IPS-15b (cell line): Measurements from ENCODE around the gene FAM240B.

Source experiments
- H3K27me3 ChIP-seq: one replicate; pipeline ENCODE4 v1.6.1; 2013; ENCODE audit warnings: low read length; ENCODE audit not compliant: control insufficient read depth, insufficient read depth
- H3K36me3 ChIP-seq: one replicate; pipeline ENCODE4 v1.6.1; 2013; ENCODE audit warnings: low read length; ENCODE audit not compliant: control insufficient read depth, insufficient read depth
- H3K4me1 ChIP-seq: one replicate; pipeline ENCODE4 v1.6.1; 2013; ENCODE audit warnings: mild to moderate bottlenecking, low read length; ENCODE audit not compliant: control insufficient read depth, insufficient read depth
- H3K4me3 ChIP-seq: one replicate; pipeline ENCODE4 v1.5.1; 2013; ENCODE audit warnings: low read depth, low read length
- H3K9ac ChIP-seq: one replicate; pipeline ENCODE4 v1.6.1; 2013; ENCODE audit warnings: low read depth, mild to moderate bottlenecking, low read length
- H3K9me3 ChIP-seq: one replicate; pipeline ENCODE4 v1.6.1; 2013; ENCODE audit warnings: mild to moderate bottlenecking, low read length; ENCODE audit not compliant: control insufficient read depth, insufficient read depth

FAM240B gene

DNA sequence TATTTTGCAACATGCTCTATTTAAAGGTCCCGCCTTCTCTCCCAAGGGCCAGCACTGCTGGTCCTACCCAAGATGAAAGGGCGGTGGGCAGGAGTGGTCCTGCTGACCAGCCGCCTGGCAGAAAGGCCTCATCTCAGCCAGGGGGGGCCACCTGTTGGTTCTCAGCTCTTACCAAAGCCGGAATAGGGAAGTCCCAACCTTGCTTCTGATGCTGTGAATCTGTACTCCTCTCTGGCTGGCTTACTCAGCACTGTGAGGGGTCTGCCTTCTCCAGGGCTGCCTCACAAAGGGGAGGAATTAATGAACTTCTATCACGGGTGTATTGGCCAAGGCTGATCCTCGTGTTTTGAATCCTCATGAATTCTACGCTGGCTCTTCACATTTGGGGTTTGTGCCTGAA lies 13.6 kb upstream of the FAM240B start:
- Histone ChIP-seq H3K9me3 (no peaks in the 10 kb centered on the region), H3K9ac (no peak overlapping the region), H3K4me3 (no peak overlapping the region), H3K4me1 (no peaks in the 10 kb centered on the region), H3K36me3 (no peaks in the 10 kb centered on the region), H3K27me3 (no peaks in the 10 kb centered on the region)

DNA sequence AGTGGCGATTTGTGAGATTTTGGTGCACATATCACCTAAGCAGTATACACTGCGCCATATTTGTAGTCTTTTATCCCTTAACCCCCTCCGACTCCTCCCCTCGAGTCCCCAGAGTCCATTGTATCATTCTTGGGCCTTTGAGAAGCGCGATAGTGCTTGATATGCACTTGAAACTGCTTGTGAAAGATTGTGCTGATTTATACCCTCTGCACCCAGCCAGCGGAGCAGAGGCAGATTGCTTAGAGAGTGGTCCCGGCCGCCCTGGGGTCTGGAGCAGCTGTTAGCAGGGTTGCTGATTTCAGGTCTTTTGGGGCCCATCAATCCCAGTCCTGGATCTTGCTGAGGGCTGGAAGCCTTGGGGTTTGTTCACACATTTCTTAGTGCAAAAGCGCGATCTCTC lies 13.0 kb upstream of the FAM240B start:
- Histone ChIP-seq H3K9ac (no peak overlapping the region), H3K27me3 (no peaks in the 10 kb centered on the region), H3K4me1 (peaks cover 1% of the 10 kb centered on the region), H3K4me3 (no peak overlapping the region), H3K9me3 (no peaks in the 10 kb centered on the region), H3K36me3 (no peaks in the 10 kb centered on the region)

DNA sequence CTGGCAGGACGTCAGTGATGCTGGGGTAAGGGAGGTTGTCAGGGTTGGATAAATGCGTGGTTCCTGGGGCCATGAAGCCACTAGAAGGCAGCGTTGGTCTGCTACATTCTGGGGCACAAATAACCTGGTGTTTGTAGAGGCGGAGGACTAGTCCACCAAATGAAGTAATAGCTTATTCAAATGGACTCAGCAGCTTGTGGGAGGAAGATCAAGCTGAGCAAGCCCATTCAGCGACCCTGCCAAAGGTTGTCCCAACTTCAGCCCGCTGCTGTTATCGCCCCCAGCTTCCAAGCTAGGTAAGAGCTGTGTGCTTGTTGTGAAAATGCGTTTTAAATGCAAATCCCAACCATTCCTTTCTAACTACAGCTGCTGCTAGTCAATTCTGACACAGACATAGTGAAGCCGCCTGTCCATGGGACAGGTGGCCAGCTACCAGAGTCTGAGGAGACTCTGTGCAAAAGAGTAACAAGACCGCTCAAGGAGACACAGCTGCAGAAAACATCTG lies 7.6 kb upstream of the FAM240B start:
- no peak overlapping the region for H3K4me3 ChIP-seq
- H3K9me3 ChIP-seq = no peaks in the 10 kb centered on the region
- no peak overlapping the region for H3K9ac ChIP-seq
- no peaks in the 10 kb centered on the region for H3K36me3 ChIP-seq
- no peaks in the 10 kb centered on the region for H3K27me3 ChIP-seq
- peaks cover 4% of the 10 kb centered on the region for H3K4me1 ChIP-seq

DNA sequence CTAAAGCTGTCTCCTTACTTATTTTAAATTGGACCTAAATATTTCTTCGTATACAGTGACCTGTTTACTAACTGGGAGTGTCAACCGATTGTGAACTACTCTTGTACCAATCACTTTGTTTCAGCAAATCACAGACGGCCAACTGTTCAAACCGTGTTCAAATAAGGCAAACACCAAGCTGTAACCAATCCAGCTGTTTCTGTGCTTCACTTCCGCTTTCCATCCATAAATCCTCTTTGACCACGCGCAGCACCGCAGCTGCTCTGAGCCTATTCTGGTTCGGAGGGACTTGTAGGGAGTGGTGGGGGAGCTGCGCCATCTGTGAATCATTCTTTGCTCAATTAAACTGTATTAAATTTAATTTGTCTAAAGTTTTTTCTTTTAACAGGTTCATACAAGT lies 4.8 kb upstream of the FAM240B start:
- Histone ChIP-seq H3K9ac (no peak overlapping the region), H3K4me3 (no peak overlapping the region), H3K27me3 (no peaks in the 10 kb centered on the region), H3K9me3 (no peaks in the 10 kb centered on the region), H3K36me3 (no peaks in the 10 kb centered on the region), H3K4me1 (peaks cover 4% of the 10 kb centered on the region)

DNA sequence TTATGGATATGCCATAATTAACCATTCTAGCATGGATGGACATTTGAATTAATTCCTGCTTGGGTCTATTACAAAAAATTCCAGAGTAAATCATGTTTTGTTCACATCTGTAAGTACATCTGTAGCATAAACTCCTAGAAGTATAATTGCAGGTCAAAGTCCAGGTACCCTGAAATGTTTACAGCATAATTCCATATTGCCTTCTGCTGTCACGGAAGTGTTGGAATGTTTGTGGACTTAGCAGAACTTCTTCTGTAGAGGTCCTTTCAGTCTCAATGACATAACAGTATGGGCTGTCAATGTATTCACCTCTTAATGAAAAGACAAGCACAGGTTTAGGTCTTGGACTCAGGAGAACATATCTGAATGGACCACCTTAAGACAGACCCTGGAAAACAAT lies 1.8 kb downstream of the FAM240B start:
- no peaks in the 10 kb centered on the region for H3K27me3 ChIP-seq
- no peak overlapping the region for H3K9ac ChIP-seq
- no peaks in the 10 kb centered on the region for H3K36me3 ChIP-seq
- no peaks in the 10 kb centered on the region for H3K9me3 ChIP-seq
- H3K4me1 ChIP-seq = no peaks in the 10 kb centered on the region
- H3K4me3 ChIP-seq = no peak overlapping the region

DNA sequence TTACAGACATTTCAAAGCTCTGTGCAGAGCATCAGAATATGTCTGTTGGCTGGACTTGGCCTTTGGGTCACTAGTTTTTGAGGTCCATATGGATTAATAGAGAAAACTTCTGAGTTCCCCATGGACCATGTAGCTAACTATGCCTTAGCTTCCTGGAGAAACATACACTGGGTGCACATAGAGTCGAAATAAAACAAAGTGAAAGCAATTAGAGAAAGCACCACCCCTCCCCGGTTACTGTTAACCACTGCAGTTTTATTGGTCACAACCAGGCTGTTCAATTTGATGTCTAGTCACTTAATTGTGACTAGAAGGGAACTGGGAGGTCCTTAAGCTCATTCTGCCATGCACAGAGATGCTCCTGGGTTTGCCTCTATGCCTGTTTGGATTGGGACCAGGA lies 4.2 kb downstream of the FAM240B start:
- H3K27me3 ChIP-seq = no peaks in the 10 kb centered on the region
- H3K36me3 ChIP-seq = no peaks in the 10 kb centered on the region
- H3K4me1 ChIP-seq = no peaks in the 10 kb centered on the region

DNA sequence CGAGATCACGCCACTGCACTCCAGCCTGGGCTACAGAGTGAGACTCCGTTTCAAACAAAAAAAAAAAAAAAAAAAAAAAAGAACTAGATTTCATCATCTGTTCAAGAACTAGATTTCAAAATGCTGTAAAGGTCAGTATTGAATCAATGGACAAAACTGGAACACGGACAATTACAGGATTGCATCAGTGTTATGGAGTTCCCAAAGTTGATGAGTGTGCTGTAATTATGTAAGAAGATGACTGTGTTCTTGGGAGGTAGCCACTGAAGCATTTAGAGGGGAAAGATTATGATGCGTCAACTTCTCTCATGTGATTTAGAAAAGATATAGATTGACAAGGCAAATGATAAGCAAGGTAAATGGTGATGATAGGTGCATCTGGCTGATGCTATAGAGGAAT lies 6.5 kb downstream of the FAM240B start:
- Histone ChIP-seq H3K4me3 (no peak overlapping the region), H3K36me3 (no peaks in the 10 kb centered on the region), H3K9me3 (no peaks in the 10 kb centered on the region), H3K4me1 (no peaks in the 10 kb centered on the region), H3K9ac (no peak overlapping the region), H3K27me3 (no peaks in the 10 kb centered on the region)

More for the DNA sequence above, 4.2 kb downstream of the FAM240B start:
- H3K4me3 ChIP-seq = no peak overlapping the region
- no peak overlapping the region for H3K9ac ChIP-seq
- H3K9me3 ChIP-seq = no peaks in the 10 kb centered on the region

DNA sequence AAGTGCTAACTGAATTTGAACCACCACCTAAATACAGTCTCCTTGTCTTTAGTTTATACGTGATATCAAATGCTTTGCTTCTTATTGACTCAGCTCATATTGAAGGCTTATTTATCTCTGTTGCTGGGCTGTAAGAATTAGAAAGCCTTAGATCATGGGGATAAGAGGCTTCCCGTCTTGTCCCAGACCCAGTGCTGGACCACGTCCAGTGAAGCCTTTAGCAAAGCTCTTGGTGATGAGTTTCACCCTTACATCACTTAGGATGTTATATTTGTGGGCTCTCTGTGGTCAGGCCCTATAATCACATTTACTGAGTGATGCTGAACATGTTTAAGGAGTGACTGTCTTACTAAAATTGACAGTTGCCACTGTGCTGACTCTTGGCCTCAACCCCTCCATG lies 11.2 kb downstream of the FAM240B start:
- Histone ChIP-seq H3K4me1 (no peaks in the 10 kb centered on the region), H3K27me3 (no peaks in the 10 kb centered on the region), H3K9ac (no peak overlapping the region), H3K9me3 (no peaks in the 10 kb centered on the region), H3K36me3 (no peaks in the 10 kb centered on the region), H3K4me3 (no peak overlapping the region)

DNA sequence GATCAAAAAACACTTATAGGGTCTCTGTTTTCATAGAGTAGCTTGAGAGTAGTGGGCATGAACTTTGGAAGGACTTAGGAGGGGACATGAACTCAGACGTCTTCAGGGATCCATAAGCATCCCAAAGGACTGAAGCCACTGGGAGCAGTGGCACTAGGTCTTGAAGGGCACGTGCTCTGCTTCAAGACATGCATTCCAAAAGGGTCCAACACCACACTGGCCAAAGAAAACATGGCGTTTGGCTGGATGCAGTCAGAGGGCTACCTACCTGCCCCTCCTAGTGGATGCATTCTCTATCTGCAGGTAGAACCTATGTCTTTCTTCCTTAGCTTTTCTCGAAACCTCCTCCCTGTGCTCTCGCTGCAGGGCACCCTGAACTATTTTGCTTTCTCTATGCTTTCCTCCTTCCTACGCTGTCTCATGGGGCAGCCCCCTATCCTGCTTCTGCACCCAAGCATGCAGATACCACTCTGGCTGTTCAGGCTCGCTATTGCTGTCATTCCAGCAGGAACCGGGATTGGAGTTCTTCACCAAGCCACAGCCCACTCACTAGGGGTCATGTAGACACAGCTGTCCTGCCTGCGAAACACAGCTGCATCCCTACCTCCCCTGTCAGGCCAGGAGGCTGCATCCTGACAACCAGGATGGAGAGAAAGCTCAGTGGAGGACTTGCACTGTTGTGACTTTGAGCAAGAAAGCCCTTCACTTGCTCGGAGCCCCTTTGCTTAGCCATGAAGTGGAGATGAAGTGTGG lies 11.9 kb downstream of the FAM240B start:
- Histone ChIP-seq H3K4me3 (no peak overlapping the region), H3K9me3 (no peaks in the 10 kb centered on the region), H3K4me1 (no peaks in the 10 kb centered on the region), H3K36me3 (no peaks in the 10 kb centered on the region), H3K27me3 (no peaks in the 10 kb centered on the region), H3K9ac (no peak overlapping the region)

DNA sequence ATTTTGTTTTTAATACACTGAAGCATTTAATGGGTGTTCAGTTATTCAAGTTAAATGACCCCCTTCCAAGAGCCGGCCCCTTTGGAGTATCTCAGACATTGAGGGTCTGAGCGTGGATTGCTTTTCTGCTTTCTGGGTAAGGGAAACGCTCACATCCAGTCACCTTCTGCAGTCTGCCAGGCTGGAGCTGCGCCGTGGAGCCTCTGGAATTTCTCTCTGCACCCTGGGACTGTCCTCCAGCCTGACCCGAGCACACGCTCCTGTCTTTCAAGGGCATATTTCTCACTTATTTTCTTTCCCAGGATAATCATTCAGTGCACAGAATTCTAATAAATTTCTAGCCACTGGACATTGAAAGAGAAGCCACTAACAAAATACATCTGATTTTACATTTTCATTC lies 13.4 kb downstream of the FAM240B start:
- no peaks in the 10 kb centered on the region for H3K4me1 ChIP-seq
- no peak overlapping the region for H3K9ac ChIP-seq
- H3K36me3 ChIP-seq = no peaks in the 10 kb centered on the region

DNA sequence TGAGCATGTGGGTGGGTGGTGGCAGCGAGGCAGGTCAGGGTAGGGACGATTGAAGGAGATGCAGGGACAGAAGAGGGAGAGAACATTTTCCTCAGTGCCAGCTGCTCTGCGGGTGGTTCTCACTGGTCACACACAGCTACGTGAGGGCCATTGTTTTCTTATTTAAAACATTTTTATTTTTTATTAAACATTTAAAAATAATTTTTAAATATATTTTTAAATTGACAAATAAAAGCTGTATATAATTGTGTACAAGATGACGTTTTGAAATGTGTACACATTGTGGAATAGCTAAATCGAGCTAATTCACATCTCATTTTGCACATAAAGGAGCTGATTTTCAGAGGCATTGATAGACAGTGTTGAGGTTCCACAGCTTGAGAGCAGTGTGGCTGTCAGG lies 14.0 kb downstream of the FAM240B start:
- no peaks in the 10 kb centered on the region for H3K27me3 ChIP-seq
- no peak overlapping the region for H3K9ac ChIP-seq
- no peaks in the 10 kb centered on the region for H3K4me1 ChIP-seq
- no peaks in the 10 kb centered on the region for H3K9me3 ChIP-seq
- H3K36me3 ChIP-seq = no peaks in the 10 kb centered on the region
- H3K4me3 ChIP-seq = no peak overlapping the region

More for the DNA sequence above, 13.4 kb downstream of the FAM240B start:
- no peak overlapping the region for H3K4me3 ChIP-seq
- no peaks in the 10 kb centered on the region for H3K9me3 ChIP-seq
- H3K27me3 ChIP-seq = no peaks in the 10 kb centered on the region

DNA sequence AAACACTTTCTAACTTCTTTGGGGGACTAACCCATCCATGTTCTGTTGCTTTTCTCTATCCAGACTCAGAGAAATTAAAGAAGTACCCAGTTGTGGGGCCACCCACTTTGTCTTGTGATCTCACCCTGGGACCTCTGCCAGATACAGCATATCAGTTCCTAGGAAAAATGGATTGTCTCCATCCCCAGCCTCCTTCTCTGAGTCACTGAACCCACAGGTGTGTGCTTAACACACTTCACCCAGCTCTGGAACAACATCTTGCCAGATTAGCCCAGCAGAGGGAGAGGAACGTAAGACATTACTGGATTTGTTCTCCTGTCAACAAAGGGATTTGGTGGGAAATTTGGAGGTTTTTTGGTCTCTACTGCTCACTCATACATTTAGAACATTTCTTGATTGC lies 19.2 kb downstream of the FAM240B start:
- Histone ChIP-seq H3K36me3 (no peaks in the 10 kb centered on the region), H3K4me1 (no peaks in the 10 kb centered on the region), H3K4me3 (no peak overlapping the region), H3K9me3 (no peaks in the 10 kb centered on the region), H3K27me3 (no peaks in the 10 kb centered on the region), H3K9ac (no peak overlapping the region)
